ENCODE measurements around the gene ZNF735.
"Not testable (repeated sequence)": the region's sequence is repeated elsewhere in the genome, so short reads cannot be mapped to it uniquely, and the experiment has no call there.

ZNF735 gene

GRCh38 chr7:64223366-64223765 is 16.4 kb downstream of the ZNF735 start:
- H3K4me3 ChIP-seq (ENCODE audit: low read depth, low read length), result no peak overlapping the region
- TF ChIP-seq CTCF (IDR thresholded peaks at IDR 0.05; ENCODE audit: borderline replicate concordance, insufficient read depth, low read depth, low read length), result no peak

GRCh38 chr7:64228174-64228573 is 21.2 kb downstream of the ZNF735 start, which contains the start of gene ZNF679:
Gene ZNF679 (plus strand): TSS chr7:64228474. CDS start chr7:64249118, 20,644 bp downstream.
- H3K4me3 ChIP-seq (ENCODE audit: low read depth, low read length), result not testable (repeated sequence)

- no peak for TF ChIP-seq CTCF (IDR thresholded peaks at IDR 0.05; ENCODE audit: borderline replicate concordance, insufficient read depth, low read depth, low read length)
- H3K4me3 ChIP-seq (ENCODE audit: low read depth, low read length), result no peak overlapping the region
Observed at GRCh38 chr7:64266341-64266919, 59.4 kb downstream of the ZNF735 start.

All from GM12875 (cell line).